SK-N-SH (cell line): ENCODE data around the gene HIGD1C. TPM values are rescaled to one million over a fixed set of nuclear protein-coding genes. Genes with fewer than 3 reads are reported as not detected.

Experiments
- CTCF ChIA-PET: fragments of 300-600, 350-600 bp; formaldehyde crosslinking; extraction: SDS; loops from one replicate; lab custom pipeline; 2021; lab: Yijun Ruan, JAX
- POLR2A ChIA-PET: fragments of 350-600 bp; sonication (Branson Sonifier 250); formaldehyde crosslinking; extraction: SDS; loops from one replicate; lab custom pipeline; 2020; ENCODE audit warnings: antibody characterized with exemption, inconsistent platforms; lab: Yijun Ruan, JAX
- DNase-seq: peaks from one replicate; pipeline ENCODE4 v3.0.0; 2012
- H2AFZ ChIP-seq: fragments of 200-600 bp; sonication (generic); 2 replicates; pipeline ENCODE4 v1.8.1; 2016; ENCODE audit warnings: antibody characterized with exemption, mild to moderate bottlenecking, low read depth
- H3F3A ChIP-seq: fragments of 200-600 bp; sonication (generic); replicated peaks from 2 replicates; pipeline ENCODE3; 2016; ENCODE audit warnings: antibody characterized with exemption, mild to moderate bottlenecking; ENCODE audit not compliant: insufficient read depth
- H3K27ac ChIP-seq, 2 experiments: fragments of 200-500 bp in 1 of 2; fragments of 200-600 bp in 1 of 2; sonication (Bioruptor generic) in 1 of 2; sonication (generic), shearing (Covaris generic) in 1 of 2; 2 replicates each; pipeline versions ENCODE4 v1.5.1 to v1.6.1; 2014 to 2016; ENCODE audit warnings: low read depth in 2 of 2, inconsistent platforms in 1 of 2, low read length in 1 of 2, mild to moderate bottlenecking in 1 of 2, mixed read lengths in 1 of 2
- H3K27me3 ChIP-seq: fragments of 200-600 bp; sonication (generic), shearing (Covaris generic); 2 replicates; pipeline ENCODE4 v1.6.1; 2016; ENCODE audit warnings: mixed run types; ENCODE audit not compliant: insufficient read depth
- H3K36me3 ChIP-seq, 2 experiments: fragments of 200-500 bp in 1 of 2; fragments of 200-600 bp in 1 of 2; sonication (Bioruptor generic) in 1 of 2; sonication (generic) in 1 of 2; replicated peaks in 1 of 2; 2 replicates each; pipeline versions ENCODE3 to v1.5.1; 2014 to 2016; ENCODE audit warnings: low read length in 1 of 2, mild to moderate bottlenecking in 1 of 2; ENCODE audit not compliant: insufficient read depth in 2 of 2, control insufficient read depth in 1 of 2
- H3K4me1 ChIP-seq, 2 experiments: fragments of 200-500 bp in 1 of 2; fragments of 200-600 bp in 1 of 2; sonication (Bioruptor generic) in 1 of 2; sonication (generic), shearing (Covaris generic) in 1 of 2; 2 replicates each; pipeline versions ENCODE4 v1.5.1 to v1.6.1; 2014 to 2016; ENCODE audit warnings: low read depth in 1 of 2, low read length in 1 of 2, mixed run types in 1 of 2; ENCODE audit not compliant: insufficient read depth in 2 of 2, control insufficient read depth in 1 of 2
- H3K4me2 ChIP-seq: fragments of 200-600 bp; sonication (generic), shearing (Covaris generic); 2 replicates; pipeline ENCODE4 v1.6.1; 2017; ENCODE audit warnings: mixed run types
- H3K4me3 ChIP-seq, 2 experiments: fragments of 200-500 bp in 1 of 2; fragments of 200-600 bp in 1 of 2; sonication (Bioruptor generic) in 1 of 2; sonication (generic), shearing (Covaris generic) in 1 of 2; 2 replicates each; pipeline versions ENCODE4 v1.5.1 to v1.8.1; 2014 to 2016; ENCODE audit warnings: low read depth in 2 of 2, inconsistent platforms in 1 of 2, low read length in 1 of 2, mild to moderate bottlenecking in 1 of 2, mixed read lengths in 1 of 2, moderate library complexity in 1 of 2
- H3K79me2 ChIP-seq: fragments of 200-600 bp; sonication (generic); 2 replicates; pipeline ENCODE4 v1.8.1; 2017; ENCODE audit warnings: mild to moderate bottlenecking; ENCODE audit not compliant: insufficient read depth
- H3K9ac ChIP-seq: fragments of 200-600 bp; sonication (generic); 2 replicates; pipeline ENCODE4 v1.6.1; 2017; ENCODE audit warnings: mixed run types
- H3K9me2 ChIP-seq: fragments of 200-600 bp; sonication (generic); 2 replicates; pipeline ENCODE4 v1.6.1; 2017; ENCODE audit warnings: mixed run types
- H3K9me3 ChIP-seq: fragments of 200-600 bp; sonication (generic); 2 replicates; pipeline ENCODE4 v1.6.1; 2017; ENCODE audit warnings: mixed run types, mild to moderate bottlenecking, moderate library complexity
- H4K20me1 ChIP-seq: fragments of 200-600 bp; sonication (generic); 2 replicates; pipeline ENCODE4 v1.6.1; 2017; ENCODE audit warnings: mild to moderate bottlenecking, mixed run types; ENCODE audit not compliant: insufficient read depth
- CTCF ChIP-seq: fragments of 200-600 bp; sonication (generic); IDR thresholded peaks from 2 replicates; pipeline ENCODE4 v1.6.1; 2017; ENCODE audit warnings: antibody characterized with exemption, mild to moderate bottlenecking, moderate library complexity
- EP300 ChIP-seq, 2 experiments: IDR thresholded peaks; 2 replicates each; pipeline versions ENCODE4 v1.4.0 to v1.6.1; 2012; ENCODE audit warnings: borderline replicate concordance in 1 of 2, low read depth in 1 of 2, low read length in 1 of 2
- FOSL2 ChIP-seq: IDR thresholded peaks from 2 replicates; pipeline ENCODE4 v1.4.0; 2012; ENCODE audit warnings: low read depth, mild to moderate bottlenecking, moderate library complexity, borderline replicate concordance
- GABPA ChIP-seq: IDR thresholded peaks from 2 replicates; pipeline ENCODE4 v1.4.0; 2012; ENCODE audit warnings: low read depth, mild to moderate bottlenecking
- GATA2 ChIP-seq: sonication (generic); formaldehyde crosslinking; IDR thresholded peaks from 2 replicates; pipeline ENCODE4 v1.5.0; 2020; ENCODE audit warnings: mild to moderate bottlenecking, missing genetic modification reagents
- IRF3 ChIP-seq: fragments of 150-350 bp; IDR thresholded peaks from 2 replicates; pipeline ENCODE4 v1.6.1; 2016; ENCODE audit warnings: mild to moderate bottlenecking, low read depth, low read length
- JUND ChIP-seq: IDR thresholded peaks from 2 replicates; pipeline ENCODE4 v1.4.0; 2012
- MEF2A ChIP-seq: IDR thresholded peaks from 2 replicates; pipeline ENCODE4 v1.4.0; 2012; ENCODE audit warnings: low read depth, borderline replicate concordance
- RCOR1 ChIP-seq: fragments of 150-350 bp; IDR thresholded peaks from 2 replicates; pipeline ENCODE4 v1.6.1; 2017; ENCODE audit warnings: antibody characterized with exemption, low read length
- REST ChIP-seq: IDR thresholded peaks from 2 replicates; pipeline ENCODE4 v1.6.1; 2012; ENCODE audit warnings: mild to moderate bottlenecking, low read depth, low read length, moderate library complexity
- SIN3A ChIP-seq: IDR thresholded peaks from 2 replicates; pipeline ENCODE4 v1.6.1; 2012; ENCODE audit warnings: low read depth, mild to moderate bottlenecking, low read length, moderate library complexity, borderline replicate concordance
- YY1 ChIP-seq: IDR thresholded peaks from 2 replicates; pipeline ENCODE4 v1.4.0; 2012; ENCODE audit warnings: low read depth, mild to moderate bottlenecking
- ZBTB33 ChIP-seq: IDR thresholded peaks from 2 replicates; pipeline ENCODE4 v1.4.0; 2012; ENCODE audit warnings: low read depth, borderline replicate concordance
- WGBS: methylation state at CpG from one replicate; pipeline ENCODE4 v1.1.6; 2017; ENCODE audit warnings: low lambda C conversion rate; 5-methylcytosine and 5-hydroxymethylcytosine counted together
- polyA plus RNA-seq, 3 experiments: library from polyadenylated mRNA; depleted of rRNA; stranded (reverse); fragments of >200 nt; gene quantifications; 2 replicates each; pipeline ENCODE4 v1.2.3, GENCODE V29; 2012

Gene HIGD1C
- polyA plus RNA-seq, 1 of the 3 experiments (the other 2 are of a cell fraction), result not detected

GRCh38 chr12:50913224-50913623 is 39.1 kb upstream of the HIGD1C start:
- TF ChIP-seq RCOR1 (no peak), JUND (no peak), REST (no peak)
- Histone ChIP-seq H3K4me1 (no peaks in the 10 kb centered on the region), H3K4me3 (no peak overlapping the region), H3K9ac (no peak overlapping the region), H4K20me1 (no peaks in the 10 kb centered on the region), H3K27me3 (no peaks in the 10 kb centered on the region), H2AFZ (no peak overlapping the region), H3K4me2 (no peak overlapping the region), H3F3A (no peaks in the 10 kb centered on the region), H3K36me3 (no peaks in the 10 kb centered on the region), H3K9me2 (no peaks in the 10 kb centered on the region), H3K27ac (no peak overlapping the region), H3K9me3 (no peaks in the 10 kb centered on the region), H3K79me2 (no peaks in the 10 kb centered on the region)
- 58% methylated on average over 2 of the region's 2 CpGs for WGBS
- ChIA-PET POLR2A (no interaction called here), CTCF (interaction anchor here (1.7 kb wide), 1 partner anchor 17 kb away, joined by 3 read pairs; no protein-coding TSS in a partner anchor)
- no peak for DNase-seq

GRCh38 chr12:50914872-50915484 is 37.4 kb upstream of the HIGD1C start:
- no peak overlapping the region for H3K27ac ChIP-seq
- H3K9ac ChIP-seq, result no peak overlapping the region
- no peak overlapping the region for H3K4me2 ChIP-seq
- ChIA-PET POLR2A (no interaction called here), CTCF (interaction anchor here (1.2 kb wide), 1 partner anchor 72 kb away, joined by 3 read pairs; no protein-coding TSS in a partner anchor)
- 57% methylated on average over 6 of the region's 6 CpGs for WGBS
- DNase-seq, result no peak
- no peaks in the 10 kb centered on the region for H3K36me3 ChIP-seq
- H3K27me3 ChIP-seq, result no peaks in the 10 kb centered on the region
- H3K4me3 ChIP-seq, result no peak overlapping the region
- H4K20me1 ChIP-seq, result no peaks in the 10 kb centered on the region
- H3K79me2 ChIP-seq, result no peaks in the 10 kb centered on the region
- no peaks in the 10 kb centered on the region for H3F3A ChIP-seq
- H3K9me3 ChIP-seq, result no peaks in the 10 kb centered on the region
- no peaks in the 10 kb centered on the region for H3K4me1 ChIP-seq
- H2AFZ ChIP-seq, result no peak overlapping the region
- no peaks in the 10 kb centered on the region for H3K9me2 ChIP-seq
- TF ChIP-seq EP300 (IDR thresholded peaks at IDR 0.05; ENCODE audit: borderline replicate concordance in 1 of 2, low read depth in 1 of 2, low read length in 1 of 2), result no peak
- no peak for TF ChIP-seq REST
- TF ChIP-seq MEF2A, result no peak
- TF ChIP-seq RCOR1, result no peak
- no peak for TF ChIP-seq YY1
- TF ChIP-seq SIN3A, result no peak
- no peak for TF ChIP-seq GABPA
- TF ChIP-seq GATA2, result no peak
- no peak for TF ChIP-seq FOSL2
- no peak for TF ChIP-seq ZBTB33
- TF ChIP-seq IRF3, result no peak
- no peak for TF ChIP-seq CTCF
- no peak for TF ChIP-seq JUND
